Ishikawa (cell line): ENCODE data around the gene FLT3LG.

Source experiments
- CEBPB ChIP-seq: IDR thresholded peaks from 2 replicates; pipeline ENCODE4 v1.6.1; 2012
- CREB1 ChIP-seq: IDR thresholded peaks from 2 replicates; pipeline ENCODE4 v1.6.1; 2012; ENCODE audit warnings: low read depth
- EGR1 ChIP-seq: IDR thresholded peaks from 2 replicates; pipeline ENCODE4 v1.6.1; 2012
- EP300 ChIP-seq: IDR thresholded peaks from 2 replicates; pipeline ENCODE4 v1.6.1; 2012; ENCODE audit warnings: borderline replicate concordance
- FOXM1 ChIP-seq: IDR thresholded peaks from 2 replicates; pipeline ENCODE4 v1.6.1; 2012; ENCODE audit warnings: low read depth, borderline replicate concordance
- NFIC ChIP-seq: IDR thresholded peaks from 2 replicates; pipeline ENCODE4 v1.6.1; 2012
- TAF1 ChIP-seq: IDR thresholded peaks from 2 replicates; pipeline ENCODE4 v1.6.1; 2012; ENCODE audit warnings: low read depth, mild to moderate bottlenecking
- TCF12 ChIP-seq: IDR thresholded peaks from 2 replicates; pipeline ENCODE4 v1.6.1; 2012; ENCODE audit warnings: low read depth
- TEAD4 ChIP-seq: IDR thresholded peaks from 2 replicates; pipeline ENCODE4 v1.6.1; 2012
- YY1 ChIP-seq: IDR thresholded peaks from 2 replicates; pipeline ENCODE4 v1.6.1; 2012; ENCODE audit warnings: low read depth
- ZBTB7A ChIP-seq: IDR thresholded peaks from 2 replicates; pipeline ENCODE4 v1.6.1; 2012; ENCODE audit warnings: low read depth
- TF ChIP-seq, protein P1 (sequence below): IDR thresholded peaks from 2 replicates; pipeline ENCODE4 v1.6.1; 2012; ENCODE audit warnings: low read depth, mild to moderate bottlenecking
- TF ChIP-seq, protein P2 (sequence below): IDR thresholded peaks from 2 replicates; pipeline ENCODE4 v1.6.1; 2012

DNA sequence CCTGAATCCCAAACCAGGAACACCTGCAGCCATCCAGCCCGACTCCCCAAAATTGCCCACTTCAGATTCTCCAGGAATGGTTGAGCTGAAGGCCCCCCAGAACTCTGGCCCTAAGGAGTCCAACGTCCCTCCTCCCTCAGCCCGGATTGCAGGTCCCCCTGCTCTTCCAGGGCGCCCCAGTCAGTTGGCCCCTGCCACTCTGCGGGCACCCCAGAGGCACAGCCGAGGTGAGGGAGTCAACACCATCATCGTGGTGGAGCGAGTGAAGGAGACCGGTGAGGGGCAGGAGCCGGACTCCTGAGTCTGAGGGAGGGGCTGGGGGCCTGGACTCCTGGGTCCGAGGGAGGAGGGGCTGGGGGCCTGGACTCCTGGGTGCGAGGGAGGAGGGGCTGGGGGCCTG is 46.7 kb upstream of the FLT3LG start:
- TF ChIP-seq TCF12 (no peak), EP300 (no peak), TEAD4 (no peak), CEBPB (no peak), TAF1 (no peak), FOXM1 (no peak), NFIC (no peak), CREB1 (no peak), YY1 (no peak), EGR1 (no peak), ZBTB7A (no peak)
- TF ChIP-seq, protein P1, sequence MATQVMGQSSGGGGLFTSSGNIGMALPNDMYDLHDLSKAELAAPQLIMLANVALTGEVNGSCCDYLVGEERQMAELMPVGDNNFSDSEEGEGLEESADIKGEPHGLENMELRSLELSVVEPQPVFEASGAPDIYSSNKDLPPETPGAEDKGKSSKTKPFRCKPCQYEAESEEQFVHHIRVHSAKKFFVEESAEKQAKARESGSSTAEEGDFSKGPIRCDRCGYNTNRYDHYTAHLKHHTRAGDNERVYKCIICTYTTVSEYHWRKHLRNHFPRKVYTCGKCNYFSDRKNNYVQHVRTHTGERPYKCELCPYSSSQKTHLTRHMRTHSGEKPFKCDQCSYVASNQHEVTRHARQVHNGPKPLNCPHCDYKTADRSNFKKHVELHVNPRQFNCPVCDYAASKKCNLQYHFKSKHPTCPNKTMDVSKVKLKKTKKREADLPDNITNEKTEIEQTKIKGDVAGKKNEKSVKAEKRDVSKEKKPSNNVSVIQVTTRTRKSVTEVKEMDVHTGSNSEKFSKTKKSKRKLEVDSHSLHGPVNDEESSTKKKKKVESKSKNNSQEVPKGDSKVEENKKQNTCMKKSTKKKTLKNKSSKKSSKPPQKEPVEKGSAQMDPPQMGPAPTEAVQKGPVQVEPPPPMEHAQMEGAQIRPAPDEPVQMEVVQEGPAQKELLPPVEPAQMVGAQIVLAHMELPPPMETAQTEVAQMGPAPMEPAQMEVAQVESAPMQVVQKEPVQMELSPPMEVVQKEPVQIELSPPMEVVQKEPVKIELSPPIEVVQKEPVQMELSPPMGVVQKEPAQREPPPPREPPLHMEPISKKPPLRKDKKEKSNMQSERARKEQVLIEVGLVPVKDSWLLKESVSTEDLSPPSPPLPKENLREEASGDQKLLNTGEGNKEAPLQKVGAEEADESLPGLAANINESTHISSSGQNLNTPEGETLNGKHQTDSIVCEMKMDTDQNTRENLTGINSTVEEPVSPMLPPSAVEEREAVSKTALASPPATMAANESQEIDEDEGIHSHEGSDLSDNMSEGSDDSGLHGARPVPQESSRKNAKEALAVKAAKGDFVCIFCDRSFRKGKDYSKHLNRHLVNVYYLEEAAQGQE: no peak
- TF ChIP-seq, protein P2, sequence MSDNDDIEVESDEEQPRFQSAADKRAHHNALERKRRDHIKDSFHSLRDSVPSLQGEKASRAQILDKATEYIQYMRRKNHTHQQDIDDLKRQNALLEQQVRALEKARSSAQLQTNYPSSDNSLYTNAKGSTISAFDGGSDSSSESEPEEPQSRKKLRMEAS: no peak
